ENCODE results near the gene LIN28B.
"Not testable (repeated sequence)": the region's sequence is repeated elsewhere in the genome, so short reads cannot be mapped to it uniquely, and the experiment has no call there.

LIN28B gene

GRCh38 chr6:104995989-104996617, 39.2 kb downstream of the LIN28B start:
- H3K4me3 ChIP-seq (ENCODE audit: low read length): no peak overlapping the region
- no peak for DNase-seq (ENCODE audit: low read depth, low spot score)

GRCh38 chr6:105001063-105001462, 44.2 kb downstream of the LIN28B start:
- no peak for DNase-seq (ENCODE audit: low read depth, low spot score)
- H3K4me3 ChIP-seq (ENCODE audit: low read length): no peak overlapping the region

GRCh38 chr6:105001906-105002305, 45.0 kb downstream of the LIN28B start:
- DNase-seq (ENCODE audit: low read depth, low spot score): no peak
- H3K4me3 ChIP-seq (ENCODE audit: low read length): no peak overlapping the region

GRCh38 chr6:105005451-105005850, 48.5 kb downstream of the LIN28B start:
- H3K4me3 ChIP-seq (ENCODE audit: low read length): no peak overlapping the region
- no peak for DNase-seq (ENCODE audit: low read depth, low spot score)

GRCh38 chr6:105013459-105013858, 56.6 kb downstream of the LIN28B start:
- DNase-seq (ENCODE audit: low read depth, low spot score); H3K4me3 ChIP-seq (ENCODE audit: low read length): not testable (repeated sequence)

- DNase-seq (ENCODE audit: low read depth, low spot score): no peak
- no peak overlapping the region for H3K4me3 ChIP-seq (ENCODE audit: low read length)
These were observed 57.5 kb downstream of the LIN28B start for GRCh38 chr6:105014448-105014847.

GRCh38 chr6:105014954-105015353, 58.0 kb downstream of the LIN28B start:
- H3K4me3 ChIP-seq (ENCODE audit: low read length): no peak overlapping the region
- DNase-seq (ENCODE audit: low read depth, low spot score): no peak

GRCh38 chr6:105015482-105015881, 58.6 kb downstream of the LIN28B start:
- DNase-seq (ENCODE audit: low read depth, low spot score): no peak
- no peak overlapping the region for H3K4me3 ChIP-seq (ENCODE audit: low read length)

GRCh38 chr6:105019285-105019684, 62.4 kb downstream of the LIN28B start:
- no peak overlapping the region for H3K4me3 ChIP-seq (ENCODE audit: low read length)
- no peak for DNase-seq (ENCODE audit: low read depth, low spot score)

GRCh38 chr6:105021399-105021798, 64.5 kb downstream of the LIN28B start:
- no peak overlapping the region for H3K4me3 ChIP-seq (ENCODE audit: low read length)
- DNase-seq (ENCODE audit: low read depth, low spot score): no peak

- no peak overlapping the region for H3K4me3 ChIP-seq (ENCODE audit: low read length)
- DNase-seq (ENCODE audit: low read depth, low spot score): no peak
These were observed 65.5 kb downstream of the LIN28B start for GRCh38 chr6:105022416-105022815.

GRCh38 chr6:105024803-105025202, 67.9 kb downstream of the LIN28B start:
- DNase-seq (ENCODE audit: low read depth, low spot score): no peak

GRCh38 chr6:105028898-105029297, 72.0 kb downstream of the LIN28B start:
- H3K4me3 ChIP-seq (ENCODE audit: low read length): no peak overlapping the region
- DNase-seq (ENCODE audit: low read depth, low spot score): no peak

More at GRCh38 chr6:105024803-105025202, 67.9 kb downstream of the LIN28B start:
- H3K4me3 ChIP-seq (ENCODE audit: low read length): no peak overlapping the region

- no peak for DNase-seq (ENCODE audit: low read depth, low spot score)
- no peak overlapping the region for H3K4me3 ChIP-seq (ENCODE audit: low read length)
These were observed 72.7 kb downstream of the LIN28B start for GRCh38 chr6:105029581-105029980.

- DNase-seq (ENCODE audit: low read depth, low spot score): no peak
- H3K4me3 ChIP-seq (ENCODE audit: low read length): no peak overlapping the region
These were observed 77.6 kb downstream of the LIN28B start for GRCh38 chr6:105034470-105034869.

- no peak overlapping the region for H3K4me3 ChIP-seq (ENCODE audit: low read length)
- DNase-seq (ENCODE audit: low read depth, low spot score): no peak
These were observed 78.4 kb downstream of the LIN28B start for GRCh38 chr6:105035299-105035698.

- no peak overlapping the region for H3K4me3 ChIP-seq (ENCODE audit: low read length)
- no peak for DNase-seq (ENCODE audit: low read depth, low spot score)
These were observed 79.4 kb downstream of the LIN28B start for GRCh38 chr6:105036351-105036750.

- H3K4me3 ChIP-seq (ENCODE audit: low read length): no peak overlapping the region
- DNase-seq (ENCODE audit: low read depth, low spot score): no peak
These were observed 81.4 kb downstream of the LIN28B start for GRCh38 chr6:105038259-105038658.

GRCh38 chr6:105041880-105042279, 85.0 kb downstream of the LIN28B start:
- H3K4me3 ChIP-seq (ENCODE audit: low read length): no peak overlapping the region
- no peak for DNase-seq (ENCODE audit: low read depth, low spot score)

GRCh38 chr6:105042648-105043047, 85.7 kb downstream of the LIN28B start:
- no peak overlapping the region for H3K4me3 ChIP-seq (ENCODE audit: low read length)
- no peak for DNase-seq (ENCODE audit: low read depth, low spot score)

GRCh38 chr6:105043979-105044378, 87.1 kb downstream of the LIN28B start:
- no peak for DNase-seq (ENCODE audit: low read depth, low spot score)
- H3K4me3 ChIP-seq (ENCODE audit: low read length): no peak overlapping the region

All from Jurkat, Clone E6-1 (cell line).